Eye (tissue), 1 donor: ENCODE data around the gene PLD4.
"Not testable (repeated sequence)": the region's sequence is repeated elsewhere in the genome, so short reads cannot be mapped to it uniquely, and the experiment has no call there.

Source experiments
- DNase-seq: peaks from one replicate; pipeline ENCODE4 v3.0.0-alpha.2; 2015

PLD4 gene, protein sequence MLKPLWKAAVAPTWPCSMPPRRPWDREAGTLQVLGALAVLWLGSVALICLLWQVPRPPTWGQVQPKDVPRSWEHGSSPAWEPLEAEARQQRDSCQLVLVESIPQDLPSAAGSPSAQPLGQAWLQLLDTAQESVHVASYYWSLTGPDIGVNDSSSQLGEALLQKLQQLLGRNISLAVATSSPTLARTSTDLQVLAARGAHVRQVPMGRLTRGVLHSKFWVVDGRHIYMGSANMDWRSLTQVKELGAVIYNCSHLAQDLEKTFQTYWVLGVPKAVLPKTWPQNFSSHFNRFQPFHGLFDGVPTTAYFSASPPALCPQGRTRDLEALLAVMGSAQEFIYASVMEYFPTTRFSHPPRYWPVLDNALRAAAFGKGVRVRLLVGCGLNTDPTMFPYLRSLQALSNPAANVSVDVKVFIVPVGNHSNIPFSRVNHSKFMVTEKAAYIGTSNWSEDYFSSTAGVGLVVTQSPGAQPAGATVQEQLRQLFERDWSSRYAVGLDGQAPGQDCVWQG

DNA sequence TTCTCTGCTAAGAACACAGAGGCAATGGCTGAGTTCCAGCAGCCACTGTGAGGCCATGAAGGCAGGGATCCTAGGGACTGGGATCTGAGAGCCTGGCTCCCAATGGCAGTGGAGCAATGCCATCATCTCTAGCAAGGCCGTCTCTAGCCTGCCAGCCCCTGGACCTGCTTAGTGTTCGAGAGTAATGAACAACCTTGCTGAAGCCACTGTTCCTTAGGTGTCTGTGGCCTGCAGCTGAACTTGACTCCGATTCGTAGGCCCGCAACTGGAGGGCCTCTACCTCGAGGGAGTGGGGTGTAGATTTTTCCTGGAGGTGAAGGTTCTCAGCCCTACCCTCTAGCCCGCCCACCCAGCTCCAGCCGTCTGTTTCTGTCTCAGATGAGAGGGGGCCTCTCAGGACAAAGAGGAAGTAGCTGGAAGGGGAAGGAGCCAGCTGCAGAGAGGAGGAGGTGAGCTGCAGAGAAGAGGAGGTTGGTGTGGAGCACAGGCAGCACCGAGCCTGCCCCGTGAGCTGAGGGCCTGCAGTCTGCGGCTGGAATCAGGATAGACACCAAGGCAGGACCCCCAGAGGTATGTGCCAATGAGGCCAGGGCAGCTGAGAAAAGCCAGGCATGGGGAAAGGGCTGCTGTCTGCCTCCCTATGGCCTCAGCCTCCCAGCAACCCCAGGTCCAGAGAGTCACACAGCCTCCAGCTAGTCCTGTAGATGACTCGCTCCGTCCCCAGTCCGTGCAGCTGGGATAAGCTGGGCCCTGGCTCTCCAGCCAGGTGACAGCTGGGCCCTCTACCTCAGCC is at the start of gene PLD4:
Gene PLD4 (plus strand): TSS at position 459 of the 793 bp plus-strand sequence. CDS start 2,262 bp downstream, outside the sequence.
- no peak for DNase-seq

DNA sequence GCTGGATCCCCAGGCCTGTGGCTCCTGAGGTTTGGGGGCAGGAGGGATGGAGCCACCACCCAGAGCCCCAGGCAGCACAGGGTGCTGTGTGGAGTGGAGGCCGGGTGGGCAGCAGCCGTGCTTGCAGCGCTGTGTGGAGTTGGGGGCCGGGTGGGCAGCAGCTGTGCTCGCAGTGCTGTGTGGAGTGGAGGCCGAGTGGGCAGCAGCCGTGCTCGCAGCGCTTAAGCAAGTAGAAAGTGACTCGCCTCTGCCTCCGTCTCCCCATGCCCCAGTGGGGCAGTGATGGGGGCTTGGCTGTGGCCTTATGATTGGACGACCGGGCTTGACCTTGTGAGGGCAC is 49.3 kb upstream of the PLD4 start:
- no peak for DNase-seq

DNA sequence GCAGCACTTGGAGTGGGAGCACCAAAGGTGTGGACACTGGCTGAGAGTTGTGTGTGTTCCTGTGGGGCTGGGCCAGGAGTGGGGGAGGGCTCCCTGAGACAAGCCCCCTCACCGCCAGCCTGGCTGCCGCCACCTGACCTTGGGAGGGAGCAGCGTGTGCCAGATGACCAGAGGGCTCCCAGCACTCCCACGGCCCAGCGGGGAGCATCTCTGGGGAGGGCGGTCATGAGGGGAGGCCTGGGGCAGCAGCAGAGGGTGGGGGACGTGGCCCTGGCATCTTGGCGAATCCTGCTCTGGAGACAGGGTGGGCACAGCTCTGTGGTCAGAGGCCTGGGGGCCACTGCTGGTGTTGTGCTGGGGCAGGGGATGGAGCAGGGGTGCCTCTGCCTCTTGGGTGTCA is 48.9 kb upstream of the PLD4 start:
- DNase-seq, result no peak

DNA sequence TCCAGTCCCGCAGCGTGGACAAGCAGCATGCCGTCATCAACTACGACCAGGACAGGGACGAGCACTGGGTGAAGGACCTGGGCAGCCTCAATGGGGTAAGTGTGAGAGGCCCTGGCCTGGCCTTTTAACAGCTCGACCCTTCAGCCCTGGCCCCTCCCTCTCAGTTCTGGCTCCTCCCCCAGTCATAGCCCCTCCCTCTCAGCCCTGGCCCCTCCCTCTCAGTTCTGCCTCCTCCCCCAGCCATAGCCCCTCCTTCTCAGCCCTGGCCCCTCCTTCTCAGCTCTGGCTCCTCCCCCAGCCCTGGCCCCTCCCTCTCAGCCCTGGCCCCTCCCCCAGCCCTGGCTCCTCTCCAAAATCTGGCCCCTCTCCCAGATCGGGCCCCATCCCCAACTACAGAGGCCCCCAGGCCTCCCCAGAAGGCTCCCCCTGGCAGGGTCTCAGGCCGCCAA is 48.4 kb upstream of the PLD4 start:
- peak; percentile 26 for DNase-seq

DNA sequence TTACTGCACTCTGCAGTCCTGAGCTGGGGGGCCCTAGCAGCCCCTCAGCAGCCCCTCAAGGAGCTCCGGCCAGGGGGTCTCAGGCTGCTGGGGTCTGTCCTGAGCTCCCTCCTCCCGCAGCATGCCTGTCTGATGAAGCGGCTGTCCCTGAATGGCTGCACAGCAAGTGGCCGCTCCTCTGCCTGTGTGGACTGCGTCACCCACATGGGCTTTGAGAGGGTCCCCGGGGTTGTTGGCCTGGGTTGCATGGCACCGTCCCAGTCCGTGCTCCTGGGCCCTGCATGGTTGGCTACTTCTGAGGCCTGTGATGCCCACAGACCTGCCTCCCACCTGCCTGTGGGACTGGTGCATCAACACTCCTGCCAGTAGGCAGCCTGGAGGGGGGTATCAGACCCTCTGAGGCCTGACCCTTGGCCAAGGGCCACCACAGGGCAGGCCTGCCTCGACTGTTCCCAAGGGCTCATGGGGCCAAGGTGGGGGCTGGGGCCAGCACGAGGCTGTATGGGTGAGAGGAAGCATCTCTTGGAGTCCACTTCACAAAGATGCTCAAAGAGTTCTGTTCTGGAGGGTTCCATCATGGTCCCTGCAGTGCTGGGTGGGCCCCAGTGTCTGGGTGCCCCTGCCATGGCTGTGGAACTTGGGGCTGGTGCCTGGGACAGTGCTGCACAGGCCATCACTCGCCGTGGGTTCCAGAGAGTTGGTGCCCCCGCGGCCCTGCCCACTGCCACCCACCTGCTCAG is 47.4 kb upstream of the PLD4 start:
- no peak for DNase-seq

DNA sequence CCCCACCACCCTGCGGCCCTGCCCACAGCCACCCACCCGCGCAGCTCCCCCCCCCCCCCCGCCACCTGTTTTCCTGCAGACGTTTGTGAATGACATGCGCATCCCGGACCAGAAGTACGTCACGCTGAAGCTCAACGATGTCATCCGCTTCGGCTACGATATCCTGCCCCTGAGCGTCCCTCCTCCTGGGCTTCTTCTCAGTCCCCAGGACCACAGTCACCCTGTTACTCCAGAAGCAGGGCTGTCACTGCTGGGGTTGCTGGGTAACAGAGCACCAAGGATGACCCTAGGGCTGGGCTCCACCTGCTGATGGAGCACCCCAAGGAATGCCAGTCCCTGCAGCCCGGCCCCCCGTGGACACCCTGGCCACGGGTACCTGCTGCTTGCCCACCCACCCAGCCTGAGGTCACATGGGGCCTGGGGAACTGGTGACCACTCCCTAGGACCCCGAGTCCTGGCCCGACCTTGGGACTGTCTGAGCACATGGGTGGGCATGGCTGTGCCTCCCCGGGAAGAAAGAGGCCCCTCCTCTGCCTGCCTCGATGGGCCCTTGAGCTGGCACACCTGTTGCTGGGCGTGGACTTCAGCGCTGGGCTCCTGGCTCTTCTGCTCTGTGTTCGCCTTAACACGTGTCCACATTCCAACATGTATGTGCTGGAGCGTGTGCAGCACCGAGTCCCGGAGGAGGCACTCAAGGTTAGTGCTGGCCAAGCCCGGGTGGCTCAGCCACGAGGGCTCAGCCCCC is 46.7 kb upstream of the PLD4 start:
- DNase-seq, result no peak

DNA sequence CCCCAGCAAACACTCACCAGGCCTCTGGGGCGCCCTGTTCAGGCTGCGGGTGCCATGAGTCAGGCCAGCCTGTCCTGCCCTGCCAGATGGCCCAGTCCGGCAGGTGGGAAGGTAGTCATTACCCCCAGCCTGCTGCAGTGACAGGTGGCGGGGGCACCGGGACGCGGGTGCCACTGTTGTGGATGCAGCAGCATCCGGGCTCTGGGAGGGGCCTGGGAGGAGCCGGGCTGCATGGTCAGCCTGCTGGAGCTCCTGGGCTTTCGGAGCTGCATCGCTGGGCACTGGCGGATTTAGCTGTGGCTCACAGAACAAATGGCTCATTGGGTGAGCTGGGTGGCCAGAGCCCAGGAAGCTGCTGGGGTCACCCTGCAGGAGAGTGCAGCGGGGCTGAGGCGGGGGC is 46.1 kb upstream of the PLD4 start:
- DNase-seq, result peak; percentile 16

DNA sequence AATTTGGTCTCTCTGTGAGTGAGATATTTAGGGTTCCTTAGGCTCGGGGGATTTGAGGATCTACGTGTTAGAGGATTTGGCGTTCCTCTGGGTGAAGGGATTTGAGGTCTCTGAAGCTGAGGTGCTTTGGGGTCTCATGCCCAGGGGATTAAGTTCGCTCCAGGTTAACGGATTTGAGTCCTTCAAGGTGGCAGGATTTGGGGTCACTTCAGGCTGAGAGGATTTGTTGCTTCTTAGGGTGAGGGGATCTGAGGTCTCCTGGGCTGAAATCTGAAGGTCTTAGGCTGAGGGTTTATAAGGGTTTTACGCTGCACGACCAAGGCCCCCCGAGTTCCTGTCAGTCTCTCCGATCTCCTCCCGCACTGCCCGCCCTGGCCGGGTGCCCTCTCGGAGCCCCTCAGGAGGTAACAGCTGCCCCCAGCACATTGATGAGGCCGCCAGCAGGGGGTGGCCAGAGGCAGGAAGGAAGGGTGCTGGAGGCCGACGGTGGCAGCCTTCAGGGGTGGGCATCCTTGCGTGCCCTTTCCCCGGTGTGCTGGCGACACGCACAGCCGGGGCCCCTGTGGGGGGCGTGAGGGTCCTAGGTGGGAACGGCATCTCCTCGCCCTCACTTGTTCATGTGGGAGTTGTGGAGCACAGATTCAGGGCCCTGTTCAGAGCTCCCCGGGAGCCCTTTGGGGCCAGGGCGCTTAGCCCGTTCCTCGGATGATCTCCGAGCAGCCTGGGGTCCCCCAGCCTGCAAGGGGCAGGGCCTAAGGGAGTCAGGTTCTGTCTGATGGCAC is 45.3 kb upstream of the PLD4 start:
- peak; percentile 20 for DNase-seq

DNA sequence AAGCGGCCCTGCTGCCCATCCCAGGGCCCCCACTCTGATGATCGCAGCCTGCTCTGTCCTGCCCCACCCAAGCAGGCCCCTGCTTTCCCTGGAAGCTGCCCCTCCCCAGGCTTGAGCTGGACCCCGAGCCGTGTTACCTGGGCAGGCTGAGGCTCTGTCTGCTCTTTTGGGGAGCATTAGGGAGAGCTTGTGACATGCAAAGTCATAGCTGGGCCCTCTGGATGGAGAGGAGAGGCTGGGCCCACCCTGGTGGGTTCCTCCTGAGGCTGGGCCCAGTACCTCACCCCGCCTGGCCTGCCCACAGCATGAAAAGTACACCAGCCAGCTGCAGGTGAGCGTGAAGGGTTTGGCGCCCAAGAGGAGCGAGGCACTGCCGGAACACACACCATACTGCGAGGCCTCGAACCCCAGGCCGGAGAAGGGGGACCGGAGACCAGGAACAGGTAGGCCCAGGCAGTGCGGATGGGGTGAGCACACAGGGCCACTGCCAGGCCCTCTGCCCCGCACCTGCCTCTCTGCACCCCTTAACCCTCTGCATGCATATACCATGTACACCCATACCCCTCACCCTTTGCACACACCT is 44.6 kb upstream of the PLD4 start:
- DNase-seq, result no peak

DNA sequence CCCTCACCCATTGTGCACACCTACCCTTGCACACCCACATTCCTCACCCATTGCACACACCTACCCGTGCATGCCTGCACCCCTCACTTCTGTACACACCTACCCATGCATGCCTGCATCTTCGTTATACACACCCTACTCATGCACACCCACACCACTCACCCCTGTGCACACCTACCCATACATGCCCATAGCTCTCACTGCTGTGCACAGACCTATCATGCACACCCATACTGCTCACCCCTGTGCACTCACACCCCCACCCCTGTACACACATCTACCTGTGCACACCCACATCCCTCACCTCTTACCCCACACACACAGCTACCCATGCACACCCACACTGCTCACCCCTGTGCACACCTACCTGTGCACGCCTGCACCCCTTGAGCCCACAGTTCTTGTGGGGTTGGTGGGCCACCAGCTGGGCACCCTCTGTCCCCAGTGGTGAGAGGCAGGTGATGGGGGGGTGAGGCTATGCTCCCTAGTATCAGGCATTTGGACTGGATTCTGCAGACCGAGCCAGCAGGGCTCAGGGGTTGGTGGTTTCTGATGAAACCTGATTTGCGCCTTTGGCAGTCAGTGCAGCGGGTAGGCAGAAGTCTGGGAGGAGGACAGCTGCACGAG is 44.0 kb upstream of the PLD4 start:
- DNase-seq, result no peak

DNA sequence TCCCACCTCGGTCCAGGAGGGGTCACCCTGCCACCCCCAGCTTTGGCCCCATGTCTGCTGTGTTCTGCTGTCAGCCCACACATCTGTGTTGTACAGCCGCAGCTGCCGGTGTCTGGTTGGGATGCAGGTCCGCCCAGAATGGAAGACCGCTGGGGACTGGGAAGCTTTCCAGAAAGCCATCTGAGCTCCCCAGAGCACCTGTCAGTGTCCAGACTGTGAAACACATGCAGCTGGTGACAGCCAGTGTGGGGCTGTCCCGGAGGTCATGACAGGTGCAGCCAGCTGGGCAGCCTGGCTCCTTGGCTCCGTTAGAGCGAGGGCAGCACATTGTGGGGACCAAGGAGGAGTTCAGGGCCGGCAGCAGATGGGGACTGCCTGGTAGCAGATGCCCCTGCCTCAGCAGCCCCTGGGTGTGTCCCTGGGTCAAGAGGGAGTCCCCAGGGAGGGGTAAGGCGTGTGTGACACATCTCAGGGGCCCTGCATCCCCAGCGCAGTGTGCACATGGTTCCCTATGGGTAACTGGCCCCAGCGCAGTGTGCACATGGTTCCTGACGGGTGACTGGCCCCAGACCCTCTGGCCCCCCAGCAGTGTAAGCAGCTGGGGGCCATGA is 43.2 kb upstream of the PLD4 start:
- peak; percentile 82 for DNase-seq

DNA sequence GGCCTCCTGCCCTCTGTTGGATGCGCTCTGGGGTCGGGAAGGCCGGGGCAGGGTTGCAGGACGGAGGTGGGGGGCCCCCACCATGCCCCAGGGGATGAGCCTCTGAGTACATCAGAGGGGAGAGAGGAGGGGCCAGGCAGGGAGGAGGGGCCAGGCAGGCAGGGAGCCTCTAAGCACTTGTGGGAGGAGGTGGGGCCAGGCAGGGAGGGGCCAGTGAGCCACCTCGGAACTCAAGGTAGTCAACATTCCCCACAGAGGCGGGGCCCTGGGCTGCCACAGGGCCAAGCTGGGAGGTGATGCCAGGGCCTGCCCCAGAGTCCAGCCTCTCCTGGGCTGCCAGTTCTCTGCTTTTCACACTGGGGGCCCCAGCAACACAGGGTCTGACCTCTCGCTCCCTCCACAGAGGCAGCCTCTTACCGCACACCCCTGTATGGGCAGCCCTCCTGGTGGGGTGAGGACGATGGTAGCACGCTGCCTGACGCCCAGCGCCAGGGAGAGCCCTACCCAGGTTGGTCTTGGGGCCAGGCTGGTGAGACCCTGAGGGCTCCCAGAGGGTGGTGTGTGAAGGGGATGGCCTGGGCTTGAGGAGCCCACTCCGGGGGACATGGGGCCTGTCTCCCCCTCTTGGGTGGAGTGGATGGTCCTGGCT is 42.2 kb upstream of the PLD4 start:
- peak; percentile 17 for DNase-seq

DNA sequence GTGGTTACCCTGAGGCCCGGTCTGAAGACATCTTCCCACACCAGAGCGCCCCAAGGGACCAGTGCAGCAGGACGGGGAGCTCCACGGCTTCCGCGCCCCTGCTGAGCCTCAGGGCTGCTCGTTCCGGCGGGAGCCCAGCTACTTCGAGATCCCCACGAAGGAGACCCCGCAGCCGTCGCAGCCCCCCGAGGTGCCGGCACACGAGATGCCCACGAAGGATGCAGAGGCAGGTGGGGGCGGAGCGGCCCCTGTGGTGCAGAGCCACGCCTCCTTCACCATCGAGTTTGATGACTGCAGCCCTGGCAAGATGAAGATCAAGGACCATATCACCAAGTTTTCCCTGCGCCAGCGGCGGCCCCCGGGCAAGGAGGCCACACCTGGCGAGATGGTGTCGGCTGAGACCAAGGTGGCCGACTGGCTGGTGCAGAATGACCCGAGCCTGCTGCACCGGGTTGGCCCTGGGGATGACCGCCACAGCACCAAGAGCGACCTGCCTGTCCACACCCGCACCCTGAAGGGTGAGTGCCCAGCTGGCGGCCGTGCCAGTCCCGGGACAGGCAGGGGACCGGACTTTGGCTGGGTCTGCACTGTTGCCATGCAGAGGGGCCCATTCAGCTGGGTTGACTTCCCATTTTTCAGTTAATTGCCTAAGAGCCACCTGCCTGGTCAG is 41.6 kb upstream of the PLD4 start:
- DNase-seq, result no peak

DNA sequence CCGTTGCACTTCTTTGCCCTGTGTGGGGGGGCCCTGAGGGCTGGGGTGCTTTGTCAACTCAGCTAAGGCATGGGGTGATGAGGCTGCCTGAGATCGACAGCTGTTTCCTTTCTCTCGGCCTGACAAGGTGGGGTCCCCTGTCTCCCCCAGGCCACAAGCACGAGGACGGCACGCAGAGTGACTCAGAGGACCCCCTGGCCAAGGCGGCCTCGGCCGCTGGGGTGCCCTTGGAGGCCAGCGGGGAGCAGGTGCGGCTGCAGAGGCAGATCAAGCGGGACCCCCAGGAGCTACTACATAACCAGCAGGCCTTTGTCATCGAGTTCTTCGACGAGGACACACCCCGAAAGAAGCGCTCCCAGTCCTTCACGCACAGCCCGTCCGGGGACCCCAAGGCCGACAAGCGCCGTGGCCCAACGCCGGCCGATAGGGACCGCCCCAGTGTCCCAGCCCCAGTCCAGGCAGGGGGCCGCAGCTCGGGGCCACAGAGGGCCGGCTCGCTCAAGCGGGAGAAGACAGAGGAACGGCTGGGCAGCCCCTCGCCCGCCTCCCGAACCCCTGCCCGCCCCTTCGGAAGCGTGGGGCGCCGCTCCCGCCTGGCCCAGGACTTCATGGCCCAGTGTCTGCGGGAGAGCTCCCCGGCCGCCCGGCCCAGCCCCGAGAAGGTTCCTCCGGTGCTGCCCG is 40.9 kb upstream of the PLD4 start:
- DNase-seq, result no peak

DNA sequence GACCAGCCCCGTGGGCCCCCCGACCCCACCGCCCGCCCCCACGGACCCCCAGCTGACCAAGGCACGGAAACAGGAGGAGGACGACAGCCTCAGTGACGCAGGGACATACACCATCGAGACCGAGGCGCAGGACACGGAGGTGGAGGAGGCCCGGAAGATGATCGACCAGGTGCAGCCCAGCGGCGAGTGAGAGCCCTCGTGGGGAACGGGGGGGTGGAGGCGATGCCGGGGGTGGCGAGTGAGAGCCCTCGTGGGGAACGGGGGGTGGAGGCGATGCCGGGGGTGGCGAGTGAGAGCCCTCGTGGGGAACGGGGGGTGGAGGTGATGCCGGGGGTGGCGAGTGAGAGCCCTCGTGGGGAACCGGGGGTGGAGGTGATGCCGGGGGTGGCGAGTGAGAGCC is 40.3 kb upstream of the PLD4 start:
- not testable (repeated sequence) for DNase-seq

DNA sequence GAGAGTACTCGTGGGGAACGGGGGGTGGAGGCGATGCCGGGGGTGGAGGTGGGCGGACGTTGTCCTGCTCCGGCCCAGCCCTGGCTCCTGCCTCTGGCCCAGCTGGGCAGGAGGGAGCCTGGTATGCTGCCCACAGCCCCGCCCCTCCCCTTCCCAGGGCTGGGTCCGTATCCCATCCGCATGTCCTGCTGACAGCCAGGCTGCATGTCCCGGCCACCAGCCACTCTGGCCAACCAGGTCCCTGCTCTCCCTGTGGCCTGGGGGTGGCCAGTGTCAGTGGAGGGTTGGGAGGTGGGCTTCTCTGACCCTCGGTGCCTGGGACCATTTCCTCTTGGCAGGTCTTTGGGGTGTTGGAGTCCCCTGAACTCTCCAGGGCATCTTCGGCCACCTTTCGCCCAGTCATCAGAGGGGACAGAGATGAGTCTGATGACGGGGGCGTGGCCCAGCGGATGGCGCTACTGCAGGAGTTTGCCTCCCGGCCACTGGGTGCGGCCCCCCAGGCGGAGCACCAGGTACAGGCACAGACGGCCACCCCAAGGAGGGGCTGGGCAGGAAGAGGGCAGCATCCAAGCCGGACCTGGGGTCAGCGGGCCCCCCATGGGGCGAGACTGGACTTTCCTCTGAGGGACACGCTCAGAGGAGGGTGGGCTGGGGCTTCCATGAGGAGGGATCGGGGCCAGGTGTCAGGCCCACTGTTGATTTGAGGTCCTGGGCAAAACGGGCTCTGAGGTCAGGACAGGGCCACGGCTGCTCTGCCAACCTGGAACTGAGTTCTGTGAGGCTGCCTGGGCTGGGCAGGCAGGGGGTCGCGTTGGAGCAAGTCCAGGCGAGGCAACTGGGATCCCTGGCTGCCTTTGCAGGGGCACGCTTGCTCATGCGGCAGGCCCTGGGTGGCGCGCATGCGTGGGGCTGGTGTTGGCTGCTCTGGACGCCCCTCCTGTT is 39.4 kb upstream of the PLD4 start:
- no peak for DNase-seq

DNA sequence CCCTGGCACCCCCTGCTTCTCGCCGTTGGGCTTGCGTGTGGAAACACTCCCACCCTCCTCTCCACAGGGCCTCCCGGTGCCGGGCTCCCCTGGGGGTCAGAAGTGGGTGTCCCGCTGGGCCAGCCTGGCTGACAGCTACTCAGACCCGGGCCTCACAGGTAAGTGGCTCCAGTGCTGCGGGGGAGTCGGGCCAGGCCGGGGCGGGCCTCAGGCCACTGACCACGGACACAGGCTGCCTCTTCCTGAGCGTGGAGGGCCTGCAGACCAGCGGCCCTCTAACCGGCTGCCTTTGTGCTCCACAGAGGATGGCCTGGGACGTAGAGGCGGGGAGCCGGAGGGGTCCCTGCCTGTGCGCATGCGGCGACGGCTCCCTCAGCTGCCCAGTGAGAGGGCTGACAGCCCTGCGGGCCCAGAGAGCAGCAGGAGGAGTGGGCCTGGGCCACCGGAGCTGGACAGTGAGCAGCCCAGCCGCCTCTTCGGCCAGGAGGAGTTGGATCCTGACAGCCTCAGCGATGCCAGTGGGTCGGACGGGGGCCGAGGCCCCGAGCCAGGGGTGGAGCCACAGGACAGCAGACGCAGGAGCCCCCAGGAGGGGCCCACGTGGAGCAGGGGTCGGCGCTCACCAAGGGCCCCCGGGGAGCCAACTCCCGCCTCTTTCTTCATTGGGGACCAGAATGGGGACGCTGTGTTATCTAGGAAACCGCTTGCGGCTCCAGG is 38.5 kb upstream of the PLD4 start:
- no peak for DNase-seq
